Measurements from ENCODE around the gene MDN1.

DNA sequence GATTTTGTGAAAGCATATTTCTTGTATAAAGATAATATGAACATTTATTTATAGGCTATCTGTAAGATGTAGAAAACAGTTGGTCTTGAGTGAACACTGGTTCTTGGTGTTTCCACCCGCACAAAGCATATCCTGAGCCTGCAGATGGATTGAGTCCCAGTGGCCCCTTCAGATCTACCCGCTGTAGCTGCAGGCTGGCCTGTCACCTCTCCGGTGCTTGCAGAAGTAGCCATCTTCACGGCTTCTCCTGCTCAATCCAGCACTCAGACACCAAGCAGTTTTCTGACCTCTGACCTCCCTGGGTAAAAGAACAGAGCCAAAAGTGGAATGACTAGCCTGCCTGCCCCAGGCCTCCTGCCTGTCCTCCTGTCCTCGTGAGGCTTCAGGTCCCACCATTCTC lies 203.7 kb downstream of the MDN1 start:
- TF ChIP-seq, protein P1, sequence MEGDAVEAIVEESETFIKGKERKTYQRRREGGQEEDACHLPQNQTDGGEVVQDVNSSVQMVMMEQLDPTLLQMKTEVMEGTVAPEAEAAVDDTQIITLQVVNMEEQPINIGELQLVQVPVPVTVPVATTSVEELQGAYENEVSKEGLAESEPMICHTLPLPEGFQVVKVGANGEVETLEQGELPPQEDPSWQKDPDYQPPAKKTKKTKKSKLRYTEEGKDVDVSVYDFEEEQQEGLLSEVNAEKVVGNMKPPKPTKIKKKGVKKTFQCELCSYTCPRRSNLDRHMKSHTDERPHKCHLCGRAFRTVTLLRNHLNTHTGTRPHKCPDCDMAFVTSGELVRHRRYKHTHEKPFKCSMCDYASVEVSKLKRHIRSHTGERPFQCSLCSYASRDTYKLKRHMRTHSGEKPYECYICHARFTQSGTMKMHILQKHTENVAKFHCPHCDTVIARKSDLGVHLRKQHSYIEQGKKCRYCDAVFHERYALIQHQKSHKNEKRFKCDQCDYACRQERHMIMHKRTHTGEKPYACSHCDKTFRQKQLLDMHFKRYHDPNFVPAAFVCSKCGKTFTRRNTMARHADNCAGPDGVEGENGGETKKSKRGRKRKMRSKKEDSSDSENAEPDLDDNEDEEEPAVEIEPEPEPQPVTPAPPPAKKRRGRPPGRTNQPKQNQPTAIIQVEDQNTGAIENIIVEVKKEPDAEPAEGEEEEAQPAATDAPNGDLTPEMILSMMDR (IDR thresholded peaks at IDR 0.05) = no peak
- no peak for TF ChIP-seq ZFX (IDR thresholded peaks at IDR 0.05; ENCODE audit: borderline replicate concordance)

Data from 22Rv1 (cell line).